Measurements from ENCODE around the gene CAAP1. TPM values are rescaled to one million over a fixed set of nuclear protein-coding genes. Genes with fewer than 3 reads are reported as not detected.

CAAP1 gene
- total RNA-seq, 1 experiment from 2014 or later, result 42.6 TPM

- H3K4me1 ChIP-seq (ENCODE audit: low read length), result no peaks in the 10 kb centered on the region
- H3K4me3 ChIP-seq (ENCODE audit: low read length), result no peak overlapping the region
- no peaks in the 10 kb centered on the region for H3K27me3 ChIP-seq (ENCODE audit: low read length)
- peaks cover 40% of the 10 kb centered on the region for H3K79me2 ChIP-seq (ENCODE audit: low read length)
- no peak for DNase-seq
- H3K9me2 ChIP-seq (replicated peaks; ENCODE audit: insufficient read depth, low read length), result no peaks in the 10 kb centered on the region
- no peaks in the 10 kb centered on the region for H3K9me3 ChIP-seq (ENCODE audit: low read length)
- H3K36me3 ChIP-seq (ENCODE audit: insufficient read depth, low read length), result peaks cover 84% of the 10 kb centered on the region
- no peak overlapping the region for H3K27ac ChIP-seq (ENCODE audit: low read length)
- no peak overlapping the region for H3K4me2 ChIP-seq (ENCODE audit: low read depth, low read length, poor library complexity, severe bottlenecking)
- no peaks in the 10 kb centered on the region for H4K20me1 ChIP-seq (ENCODE audit: insufficient read depth, low read depth, low read length)
- no peak overlapping the region for H3K9ac ChIP-seq (ENCODE audit: low read length)
- H2AFZ ChIP-seq (ENCODE audit: low read length), result no peak overlapping the region
These were observed 27.1 kb upstream of the CAAP1 start for GRCh38 chr9:26919698-26920097.

- Histone ChIP-seq H3K4me2 (ENCODE audit: low read depth, low read length, poor library complexity, severe bottlenecking) (no peak overlapping the region), H3K36me3 (ENCODE audit: insufficient read depth, low read length) (peaks cover 55% of the 10 kb centered on the region), H2AFZ (ENCODE audit: low read length) (no peak overlapping the region), H3K27ac (ENCODE audit: low read length) (no peak overlapping the region), H3K4me3 (ENCODE audit: low read length) (no peak overlapping the region), H3K79me2 (ENCODE audit: low read length) (peaks cover 19% of the 10 kb centered on the region), H3K9me2 (replicated peaks; ENCODE audit: insufficient read depth, low read length) (no peaks in the 10 kb centered on the region), H4K20me1 (ENCODE audit: insufficient read depth, low read depth, low read length) (no peaks in the 10 kb centered on the region), H3K9me3 (ENCODE audit: low read length) (no peaks in the 10 kb centered on the region), H3K9ac (ENCODE audit: low read length) (no peak overlapping the region), H3K4me1 (ENCODE audit: low read length) (no peaks in the 10 kb centered on the region), H3K27me3 (ENCODE audit: low read length) (no peaks in the 10 kb centered on the region)
- DNase-seq, result no peak
These were observed 20.6 kb upstream of the CAAP1 start for GRCh38 chr9:26913138-26913668.

GRCh38 chr9:26904671-26905070, 12.1 kb upstream of the CAAP1 start:
- no peak overlapping the region for H3K9ac ChIP-seq (ENCODE audit: low read length)

GRCh38 chr9:26904070-26904469, 11.5 kb upstream of the CAAP1 start:
- Histone ChIP-seq H3K9me3 (ENCODE audit: low read length) (no peaks in the 10 kb centered on the region), H3K9me2 (replicated peaks; ENCODE audit: insufficient read depth, low read length) (no peaks in the 10 kb centered on the region), H2AFZ (ENCODE audit: low read length) (no peak overlapping the region), H4K20me1 (ENCODE audit: insufficient read depth, low read depth, low read length) (no peaks in the 10 kb centered on the region), H3K79me2 (ENCODE audit: low read length) (peaks cover 10% of the 10 kb centered on the region), H3K9ac (ENCODE audit: low read length) (no peak overlapping the region), H3K4me3 (ENCODE audit: low read length) (no peak overlapping the region), H3K27ac (ENCODE audit: low read length) (no peak overlapping the region), H3K4me1 (ENCODE audit: low read length) (no peaks in the 10 kb centered on the region), H3K27me3 (ENCODE audit: low read length) (no peaks in the 10 kb centered on the region), H3K36me3 (ENCODE audit: insufficient read depth, low read length) (peaks cover 53% of the 10 kb centered on the region), H3K4me2 (ENCODE audit: low read depth, low read length, poor library complexity, severe bottlenecking) (no peak overlapping the region)
- no peak for DNase-seq

More at GRCh38 chr9:26904671-26905070, 12.1 kb upstream of the CAAP1 start:
- Histone ChIP-seq H3K36me3 (ENCODE audit: insufficient read depth, low read length) (peaks cover 56% of the 10 kb centered on the region), H4K20me1 (ENCODE audit: insufficient read depth, low read depth, low read length) (no peaks in the 10 kb centered on the region), H3K27me3 (ENCODE audit: low read length) (no peaks in the 10 kb centered on the region), H3K4me2 (ENCODE audit: low read depth, low read length, poor library complexity, severe bottlenecking) (no peak overlapping the region), H3K4me1 (ENCODE audit: low read length) (no peaks in the 10 kb centered on the region), H3K9me3 (ENCODE audit: low read length) (no peaks in the 10 kb centered on the region), H3K9me2 (replicated peaks; ENCODE audit: insufficient read depth, low read length) (no peaks in the 10 kb centered on the region), H3K4me3 (ENCODE audit: low read length) (no peak overlapping the region), H2AFZ (ENCODE audit: low read length) (no peak overlapping the region), H3K79me2 (ENCODE audit: low read length) (peaks cover 10% of the 10 kb centered on the region), H3K27ac (ENCODE audit: low read length) (no peak overlapping the region)
- no peak for DNase-seq

- Histone ChIP-seq H3K9me3 (ENCODE audit: low read length) (no peaks in the 10 kb centered on the region), H4K20me1 (ENCODE audit: insufficient read depth, low read depth, low read length) (peaks cover 3% of the 10 kb centered on the region), H3K4me1 (ENCODE audit: low read length) (peaks cover 42% of the 10 kb centered on the region), H3K27ac (ENCODE audit: low read length) (peak overlapping the region; percentile 85), H3K4me3 (ENCODE audit: low read length) (peak overlapping the region; percentile 91), H3K9me2 (replicated peaks; ENCODE audit: insufficient read depth, low read length) (no peaks in the 10 kb centered on the region), H3K4me2 (ENCODE audit: low read depth, low read length, poor library complexity, severe bottlenecking) (peak overlapping the region; percentile 97), H3K36me3 (ENCODE audit: insufficient read depth, low read length) (peaks cover 9% of the 10 kb centered on the region), H2AFZ (ENCODE audit: low read length) (no peak overlapping the region), H3K79me2 (ENCODE audit: low read length) (peaks cover 51% of the 10 kb centered on the region), H3K9ac (ENCODE audit: low read length) (peak overlapping the region; percentile 95), H3K27me3 (ENCODE audit: low read length) (no peaks in the 10 kb centered on the region)
- DNase-seq, result peak; percentile 54
These were observed 551 bp upstream of the CAAP1 start for GRCh38 chr9:26893030-26893676.

- no peaks in the 10 kb centered on the region for H3K27me3 ChIP-seq (ENCODE audit: low read length)
- peak; percentile 65 for DNase-seq
- H3K27ac ChIP-seq (ENCODE audit: low read length), result peak overlapping the region; percentile 85
- H3K79me2 ChIP-seq (ENCODE audit: low read length), result peaks cover 66% of the 10 kb centered on the region
- H3K9me3 ChIP-seq (ENCODE audit: low read length), result no peaks in the 10 kb centered on the region
- peak overlapping the region; percentile 95 for H3K9ac ChIP-seq (ENCODE audit: low read length)
- H3K4me2 ChIP-seq (ENCODE audit: low read depth, low read length, poor library complexity, severe bottlenecking), result peak overlapping the region; percentile 97
- H3K36me3 ChIP-seq (ENCODE audit: insufficient read depth, low read length), result peaks cover 23% of the 10 kb centered on the region
- H2AFZ ChIP-seq (ENCODE audit: low read length), result no peak overlapping the region
- peaks cover 44% of the 10 kb centered on the region for H3K4me1 ChIP-seq (ENCODE audit: low read length)
- peaks cover 3% of the 10 kb centered on the region for H4K20me1 ChIP-seq (ENCODE audit: insufficient read depth, low read depth, low read length)
- H3K4me3 ChIP-seq (ENCODE audit: low read length), result peak overlapping the region; percentile 91
- H3K9me2 ChIP-seq (replicated peaks; ENCODE audit: insufficient read depth, low read length), result no peaks in the 10 kb centered on the region
These were observed 876 bp downstream of the CAAP1 start for GRCh38 chr9:26891726-26892125.

GRCh38 chr9:26888271-26888670, 4.3 kb downstream of the CAAP1 start:
- H4K20me1 ChIP-seq (ENCODE audit: insufficient read depth, low read depth, low read length), result peaks cover 3% of the 10 kb centered on the region
- peaks cover 35% of the 10 kb centered on the region for H3K4me1 ChIP-seq (ENCODE audit: low read length)
- H3K4me2 ChIP-seq (ENCODE audit: low read depth, low read length, poor library complexity, severe bottlenecking), result peak overlapping the region; percentile 2
- H3K79me2 ChIP-seq (ENCODE audit: low read length), result peaks cover 95% of the 10 kb centered on the region
- DNase-seq, result no peak
- peaks cover 56% of the 10 kb centered on the region for H3K36me3 ChIP-seq (ENCODE audit: insufficient read depth, low read length)
- no peak overlapping the region for H3K9ac ChIP-seq (ENCODE audit: low read length)
- H3K4me3 ChIP-seq (ENCODE audit: low read length), result no peak overlapping the region
- no peak overlapping the region for H3K27ac ChIP-seq (ENCODE audit: low read length)
- no peak overlapping the region for H2AFZ ChIP-seq (ENCODE audit: low read length)
- H3K9me2 ChIP-seq (replicated peaks; ENCODE audit: insufficient read depth, low read length), result no peaks in the 10 kb centered on the region
- no peaks in the 10 kb centered on the region for H3K27me3 ChIP-seq (ENCODE audit: low read length)
- H3K9me3 ChIP-seq (ENCODE audit: low read length), result no peaks in the 10 kb centered on the region

- no peaks in the 10 kb centered on the region for H4K20me1 ChIP-seq (ENCODE audit: insufficient read depth, low read depth, low read length)
- no peak overlapping the region for H3K4me3 ChIP-seq (ENCODE audit: low read length)
- no peak overlapping the region for H3K27ac ChIP-seq (ENCODE audit: low read length)
- no peaks in the 10 kb centered on the region for H3K9me2 ChIP-seq (replicated peaks; ENCODE audit: insufficient read depth, low read length)
- H3K27me3 ChIP-seq (ENCODE audit: low read length), result no peaks in the 10 kb centered on the region
- H3K36me3 ChIP-seq (ENCODE audit: insufficient read depth, low read length), result peaks cover 95% of the 10 kb centered on the region
- H3K79me2 ChIP-seq (ENCODE audit: low read length), result peaks cover 82% of the 10 kb centered on the region
- no peak for DNase-seq
- no peaks in the 10 kb centered on the region for H3K4me1 ChIP-seq (ENCODE audit: low read length)
- peaks cover 4% of the 10 kb centered on the region; the same call in 1 of the 2 replicates for H3K9me3 ChIP-seq (ENCODE audit: low read length)
- no peak overlapping the region for H3K4me2 ChIP-seq (ENCODE audit: low read depth, low read length, poor library complexity, severe bottlenecking)
- H2AFZ ChIP-seq (ENCODE audit: low read length), result no peak overlapping the region
- H3K9ac ChIP-seq (ENCODE audit: low read length), result no peak overlapping the region
These were observed 10.4 kb downstream of the CAAP1 start for GRCh38 chr9:26882154-26882553.
